Hindlimb muscle (tissue), 1 donor: ENCODE results near the gene TEKT5. TPM values are rescaled to one million over a fixed set of nuclear protein-coding genes. Genes with fewer than 3 reads are reported as not detected.
"Not testable (repeated sequence)": the region's sequence is repeated elsewhere in the genome, so short reads cannot be mapped to it uniquely, and the experiment has no call there.

Experiments
- DNase-seq: peaks from one replicate; pipeline ENCODE4 v3.0.0-alpha.2; 2013
- polyA plus RNA-seq: library from polyadenylated mRNA; unstranded; fragments of 120-200 nt; gene quantifications from one replicate; pipeline ENCODE4 v1.2.1, GENCODE V29; 2013; ENCODE audit not compliant: insufficient read length

TEKT5 gene
- polyA plus RNA-seq, 1 donor: not detected

DNA sequence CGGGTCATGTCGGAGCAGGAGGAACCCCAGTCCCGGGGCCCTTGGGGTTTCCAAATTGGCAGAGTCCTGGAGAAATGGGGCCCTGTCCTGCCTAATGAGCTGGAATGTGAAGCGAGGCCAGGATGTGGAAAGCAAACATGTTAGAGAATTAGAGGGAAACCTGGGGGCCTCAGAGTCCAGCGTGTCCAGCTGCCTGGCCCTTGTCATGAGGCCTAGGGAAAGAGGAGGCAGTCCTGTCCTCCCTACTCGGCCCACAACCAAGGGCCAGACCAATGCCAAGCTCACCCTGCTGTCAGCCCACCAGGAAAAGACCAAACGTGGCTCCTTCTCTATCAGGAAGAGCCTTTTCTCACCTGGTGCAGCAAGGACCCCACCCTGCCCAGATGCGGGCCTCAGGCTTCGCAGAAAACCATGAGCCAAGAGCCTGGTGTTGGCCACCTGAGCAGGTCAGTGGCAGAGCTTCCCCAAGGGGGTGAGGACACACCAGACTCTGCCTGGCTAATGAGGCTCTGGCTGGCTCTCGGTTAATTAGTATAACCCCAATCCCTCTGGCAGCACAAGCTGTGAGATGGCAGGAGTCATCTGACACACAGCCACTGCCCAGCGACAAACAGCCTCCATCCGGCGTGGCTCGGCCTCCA lies 10.1 kb downstream of the TEKT5 start:
- DNase-seq: no peak

- no peak for DNase-seq
Measured at GRCh38 chr16:10683170-10683569, 11.6 kb downstream of the TEKT5 start.

GRCh38 chr16:10682604-10683003 lies 12.1 kb downstream of the TEKT5 start:
- no peak for DNase-seq

DNA sequence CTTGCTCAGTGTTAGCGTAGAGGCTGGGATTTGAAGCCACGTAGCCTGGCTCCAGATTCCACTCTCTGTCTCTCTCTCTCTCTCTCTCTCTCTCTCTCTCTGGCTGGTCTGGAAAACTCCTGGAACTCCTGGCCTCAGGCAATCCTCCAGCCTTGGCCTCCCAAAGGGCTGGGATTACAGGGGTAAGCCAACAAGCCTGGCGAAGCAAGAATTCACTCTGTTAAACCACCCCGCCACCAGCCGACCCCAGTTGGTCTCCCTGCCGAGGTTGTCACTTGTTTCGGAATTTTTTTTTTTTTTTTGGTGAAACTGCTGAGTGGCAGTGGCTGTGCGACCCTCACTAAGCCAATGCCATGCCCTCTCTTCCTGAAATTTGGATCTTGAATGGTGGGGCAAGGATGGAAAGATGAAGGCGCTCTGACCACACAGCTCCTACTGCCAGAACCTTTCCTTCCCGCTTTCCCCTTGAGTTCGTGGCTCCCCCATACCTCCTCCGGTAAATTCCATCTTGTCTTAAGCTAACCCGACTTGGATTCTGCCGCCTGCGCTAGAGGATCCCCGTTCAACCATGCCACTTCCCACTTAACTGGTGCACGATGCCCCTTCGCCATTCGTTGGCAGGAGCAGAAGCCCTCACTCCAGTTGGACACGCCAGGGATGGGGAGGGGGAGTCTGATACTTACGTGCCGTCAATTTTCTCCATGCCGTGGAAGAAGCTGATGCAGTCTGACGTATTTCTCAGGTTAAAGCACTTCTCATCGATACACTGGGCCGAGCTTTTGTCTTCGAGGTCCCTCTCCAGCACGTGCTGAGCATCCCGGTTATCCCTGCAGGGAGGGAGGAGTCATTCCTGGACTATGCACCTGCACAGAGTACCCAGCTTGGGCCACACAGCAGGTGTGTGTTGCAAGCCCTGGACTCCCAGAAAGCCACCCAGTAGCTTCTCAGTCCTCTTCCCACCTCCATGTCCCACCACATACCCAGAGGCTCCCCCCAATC lies 13.1 kb downstream of the TEKT5 start:
- no peak for DNase-seq

GRCh38 chr16:10679921-10680320 lies 14.8 kb downstream of the TEKT5 start:
- no peak for DNase-seq

GRCh38 chr16:10679441-10679840 lies 15.3 kb downstream of the TEKT5 start:
- DNase-seq: not testable (repeated sequence)

DNA sequence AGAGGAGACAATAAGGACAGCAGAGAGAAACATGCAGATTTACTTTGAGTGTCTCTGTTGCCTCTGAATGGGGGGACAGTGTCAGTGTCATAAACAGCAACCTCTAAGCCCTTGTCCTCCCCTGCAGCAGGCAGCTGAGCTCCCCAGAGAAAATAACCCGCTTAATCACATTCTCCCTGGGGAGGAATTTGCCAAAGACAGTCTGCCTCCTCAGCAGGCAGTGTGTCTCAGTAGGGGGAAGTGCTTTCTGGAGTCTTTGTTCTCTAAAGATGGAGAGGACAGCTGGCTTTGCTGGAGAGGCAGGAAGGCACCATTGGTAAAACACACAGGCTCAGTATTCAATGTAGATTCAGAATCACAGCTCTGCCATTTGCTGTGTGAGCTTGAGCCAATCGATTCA lies 16.1 kb downstream of the TEKT5 start:
- DNase-seq: no peak

DNA sequence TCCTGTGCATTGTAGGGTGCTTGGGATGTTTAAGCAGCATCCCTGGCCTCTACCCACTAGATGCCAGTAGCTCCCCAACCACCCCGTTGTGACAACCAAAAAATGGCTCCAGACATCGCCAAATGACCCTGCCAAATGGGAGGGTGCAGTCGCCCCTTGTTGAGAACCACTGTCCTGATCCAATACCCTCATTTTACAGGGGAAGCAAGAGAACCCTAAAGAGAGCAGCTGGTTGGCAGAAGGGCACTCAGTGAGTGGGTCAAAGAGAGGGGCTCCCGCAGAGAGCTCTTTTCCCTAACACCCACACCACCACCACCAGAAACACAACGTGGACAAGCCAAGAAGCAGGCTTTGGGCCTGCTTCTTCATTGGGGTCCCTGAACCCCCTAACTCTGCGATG lies 18.4 kb downstream of the TEKT5 start:
- no peak for DNase-seq

- DNase-seq: no peak
Measured at GRCh38 chr16:10675861-10676260, 18.9 kb downstream of the TEKT5 start.

GRCh38 chr16:10675216-10675615 lies 19.5 kb downstream of the TEKT5 start:
- no peak for DNase-seq

- DNase-seq: no peak
Measured at GRCh38 chr16:10671729-10672128, 23.0 kb downstream of the TEKT5 start.

DNA sequence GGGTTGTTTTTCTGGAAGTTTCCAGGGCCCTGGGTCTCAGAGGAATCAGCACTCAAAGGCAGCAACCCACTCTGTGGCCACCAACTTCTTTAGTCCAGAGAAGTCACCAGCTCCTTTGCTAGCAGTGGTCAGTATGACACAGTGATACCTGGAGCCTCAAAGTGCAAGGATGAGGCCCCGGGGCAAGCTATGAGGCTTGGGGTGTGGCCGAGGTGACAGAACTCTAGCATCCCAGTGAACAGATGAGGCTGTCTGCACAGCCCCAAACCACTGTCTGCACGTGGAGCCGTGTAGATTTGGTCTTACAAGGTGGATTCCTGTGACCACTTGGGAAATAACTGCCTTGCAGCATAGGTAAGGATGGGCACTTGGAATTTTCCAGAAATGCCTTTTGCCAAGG lies 24.9 kb downstream of the TEKT5 start:
- DNase-seq: no peak

DNA sequence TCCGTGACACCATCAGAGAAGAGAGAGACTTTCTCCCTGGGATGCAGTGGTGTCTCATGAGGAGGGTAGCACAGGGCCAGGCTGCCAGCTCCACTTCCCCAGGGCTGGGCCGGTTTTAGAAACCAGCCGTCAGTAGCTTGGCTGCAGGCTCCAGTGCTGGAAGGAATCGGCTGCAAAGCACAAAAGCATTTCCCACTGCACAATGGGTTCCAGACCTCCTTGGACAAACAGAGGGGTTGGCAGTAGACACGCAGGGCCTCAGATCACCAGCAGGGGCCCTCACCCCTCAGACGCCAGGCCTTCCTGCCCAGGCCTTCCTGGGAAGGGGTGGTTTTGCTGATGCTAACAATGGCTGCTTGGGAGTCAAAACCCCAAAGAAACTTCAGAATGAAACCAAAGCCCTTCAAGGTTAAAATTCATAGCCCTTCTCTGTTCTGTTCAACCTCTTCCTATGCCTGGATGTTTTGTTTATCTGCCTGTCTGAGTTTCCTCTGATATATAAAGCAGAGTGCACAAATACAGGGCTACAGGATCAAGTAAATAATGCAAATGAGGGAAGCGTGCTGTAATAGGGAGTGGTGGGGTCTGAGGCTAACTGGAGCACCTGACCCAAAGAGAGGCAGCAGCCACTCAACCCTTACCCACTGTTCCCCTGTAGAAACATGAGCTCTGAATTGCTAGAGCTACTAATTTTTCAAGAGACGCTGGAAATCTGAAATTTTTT lies 26.2 kb downstream of the TEKT5 start:
- no peak for DNase-seq

GRCh38 chr16:10667239-10667638 lies 27.5 kb downstream of the TEKT5 start:
- DNase-seq: no peak

DNA sequence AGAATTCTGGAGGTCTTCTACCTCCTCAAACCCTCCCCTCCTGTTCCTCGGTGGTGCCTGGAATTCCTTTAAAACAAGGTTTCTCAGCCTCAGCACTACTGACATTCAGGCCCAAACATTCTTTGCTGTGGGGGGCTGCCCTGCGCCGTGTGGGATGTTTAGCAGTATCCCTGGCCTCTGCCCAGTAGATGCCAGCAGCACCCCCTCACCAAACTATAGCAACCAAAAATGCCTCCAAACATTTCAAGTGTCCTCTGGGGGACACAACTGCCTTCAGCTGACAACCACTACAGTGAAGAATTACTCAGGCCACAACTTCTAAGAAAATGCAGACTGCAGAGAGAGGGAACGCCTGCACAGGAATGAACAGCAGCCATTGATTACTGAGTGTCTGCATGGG lies 28.4 kb downstream of the TEKT5 start:
- DNase-seq: no peak

DNA sequence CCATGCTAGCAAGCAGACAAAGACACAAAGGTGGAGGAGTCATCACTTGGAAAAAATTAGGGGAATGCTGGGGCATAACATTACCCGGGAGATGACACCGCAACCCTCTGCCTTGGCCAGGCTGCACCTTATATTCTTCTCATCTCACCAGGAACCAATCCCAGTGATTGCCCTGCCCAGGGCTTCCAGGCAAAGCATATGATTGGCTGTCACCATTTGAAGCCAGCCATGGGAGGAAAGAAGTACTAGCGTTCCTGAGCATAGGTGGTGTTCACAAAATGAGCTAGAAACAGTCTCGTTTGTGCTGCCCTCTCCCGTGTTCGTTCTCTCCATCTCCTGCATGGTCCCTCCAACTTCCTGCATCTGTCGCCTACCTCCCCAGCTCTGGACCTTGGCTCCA lies 29.6 kb downstream of the TEKT5 start:
- no peak for DNase-seq

- DNase-seq: no peak
Measured at GRCh38 chr16:10664720-10665126, 30.0 kb downstream of the TEKT5 start.

DNA sequence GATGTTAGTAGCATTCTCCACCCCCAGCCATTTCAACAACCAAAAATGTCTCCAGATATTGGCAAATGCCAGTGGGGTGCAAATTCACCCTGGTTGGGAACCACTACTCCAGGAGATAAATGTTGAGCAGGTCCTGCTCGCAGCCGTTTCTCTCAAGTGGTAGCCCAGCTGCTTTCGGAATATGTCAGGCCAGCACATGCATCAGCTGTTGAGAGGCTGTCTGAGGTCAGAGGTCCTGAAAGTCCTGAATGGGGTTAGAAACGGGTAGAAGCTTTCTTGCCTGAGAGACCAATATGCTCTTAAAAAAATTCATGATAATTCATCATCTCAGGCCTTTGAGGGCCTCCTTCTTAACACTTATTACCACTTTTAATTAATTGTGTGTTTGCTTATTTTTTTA lies 31.0 kb downstream of the TEKT5 start:
- DNase-seq: no peak

DNA sequence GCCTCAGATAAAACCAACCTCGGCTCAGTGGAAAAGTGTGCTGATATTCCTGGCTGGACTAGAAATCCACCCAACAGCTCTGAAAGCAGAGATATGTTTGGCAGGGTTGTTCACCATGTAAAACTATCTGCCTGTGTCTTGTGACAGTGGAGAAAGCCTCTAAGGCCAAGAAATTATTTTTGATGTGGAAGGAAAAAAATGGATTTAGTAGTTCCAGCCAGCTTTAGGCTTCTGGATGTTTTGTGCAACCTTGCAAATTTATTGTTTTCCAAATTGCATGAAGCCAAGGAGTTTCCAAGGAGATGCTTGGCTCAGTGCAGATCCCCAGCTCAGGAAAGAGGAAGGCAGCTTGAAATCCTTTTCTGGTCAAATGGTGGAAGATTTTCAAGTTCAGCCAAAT lies 31.6 kb downstream of the TEKT5 start:
- peak; percentile 87 for DNase-seq

DNA sequence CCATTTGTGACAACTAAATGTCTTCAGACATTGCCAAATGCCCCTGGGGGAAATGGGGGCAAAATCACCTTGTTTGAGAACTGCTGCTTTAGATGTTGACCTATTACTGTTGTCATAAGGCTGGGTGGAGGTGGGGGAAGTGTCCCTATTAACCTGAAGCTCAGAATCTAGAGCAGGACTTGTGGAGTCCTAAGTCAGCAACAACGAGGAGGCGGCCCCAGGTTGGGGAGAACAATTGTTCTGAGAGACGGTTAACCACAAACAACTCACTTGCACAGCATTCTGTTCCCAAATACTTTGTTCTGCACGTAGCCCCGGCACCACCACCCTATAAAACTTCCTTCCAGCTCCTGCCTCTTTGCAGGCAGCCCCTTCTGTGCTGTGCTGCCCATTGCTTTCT lies 32.5 kb downstream of the TEKT5 start:
- DNase-seq: no peak

DNA sequence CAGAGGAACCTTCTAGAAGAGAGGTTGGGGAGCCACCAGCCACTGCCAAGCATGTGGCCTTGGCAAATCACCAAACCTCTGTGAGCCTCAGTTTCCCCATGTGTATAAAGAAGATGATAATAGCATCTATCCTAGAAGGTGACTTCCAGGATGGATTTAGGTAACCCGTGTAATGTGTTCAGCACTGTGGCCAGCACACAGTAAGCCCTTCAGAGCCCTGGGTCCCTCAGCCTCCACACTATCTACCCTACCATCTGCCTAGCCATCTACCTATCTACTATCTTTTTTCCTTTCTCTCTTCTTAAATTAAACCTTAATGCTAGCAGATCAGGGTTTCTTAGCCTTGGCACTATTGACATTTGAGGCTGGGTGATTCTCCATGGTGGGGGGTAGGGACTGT lies 33.0 kb downstream of the TEKT5 start:
- DNase-seq: no peak

DNA sequence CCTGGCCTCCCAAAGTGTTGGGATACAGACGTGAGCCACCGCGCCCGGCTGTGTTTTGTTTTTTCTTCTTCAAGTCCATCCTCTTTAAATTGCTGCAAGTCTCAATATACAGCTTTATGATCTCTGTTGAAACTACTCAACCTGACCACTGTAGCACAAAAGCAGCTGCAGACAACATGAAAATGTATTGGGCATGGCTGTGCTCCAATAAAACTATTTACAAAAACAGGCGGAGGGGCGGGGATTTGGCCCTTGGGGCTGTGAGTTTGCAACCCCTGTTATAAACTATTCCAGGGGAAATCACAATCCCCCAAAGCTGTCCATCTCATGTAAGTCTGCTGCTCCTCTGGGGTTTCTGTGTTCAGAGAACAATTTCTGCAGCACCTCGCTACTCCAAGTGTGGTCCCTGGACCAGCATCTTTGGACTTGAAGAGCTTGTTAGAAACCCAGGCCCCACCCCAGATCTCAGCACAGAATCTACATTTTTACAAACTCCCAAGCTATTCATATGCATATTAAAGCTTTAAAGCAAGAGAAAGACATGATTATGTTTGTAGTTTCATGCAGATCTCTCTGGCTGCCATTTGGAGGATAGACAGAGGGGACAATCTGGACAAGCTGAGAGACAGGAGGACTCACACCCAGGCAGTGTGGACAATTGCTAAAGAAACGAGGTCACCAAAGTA lies 33.6 kb downstream of the TEKT5 start:
- DNase-seq: no peak

GRCh38 chr16:10658943-10659342 lies 35.8 kb downstream of the TEKT5 start:
- DNase-seq: no peak
